Measurements from ENCODE around the gene PYM1. TPM values are rescaled to one million over a fixed set of nuclear protein-coding genes. Genes with fewer than 3 reads are reported as not detected.

Gene PYM1
- total and polyA plus RNA-seq, 2 of the 8 experiments (the other 6 are each of a cell fraction or from before 2014, with no cell fraction given) = 38.7 to 58.5 TPM

DNA sequence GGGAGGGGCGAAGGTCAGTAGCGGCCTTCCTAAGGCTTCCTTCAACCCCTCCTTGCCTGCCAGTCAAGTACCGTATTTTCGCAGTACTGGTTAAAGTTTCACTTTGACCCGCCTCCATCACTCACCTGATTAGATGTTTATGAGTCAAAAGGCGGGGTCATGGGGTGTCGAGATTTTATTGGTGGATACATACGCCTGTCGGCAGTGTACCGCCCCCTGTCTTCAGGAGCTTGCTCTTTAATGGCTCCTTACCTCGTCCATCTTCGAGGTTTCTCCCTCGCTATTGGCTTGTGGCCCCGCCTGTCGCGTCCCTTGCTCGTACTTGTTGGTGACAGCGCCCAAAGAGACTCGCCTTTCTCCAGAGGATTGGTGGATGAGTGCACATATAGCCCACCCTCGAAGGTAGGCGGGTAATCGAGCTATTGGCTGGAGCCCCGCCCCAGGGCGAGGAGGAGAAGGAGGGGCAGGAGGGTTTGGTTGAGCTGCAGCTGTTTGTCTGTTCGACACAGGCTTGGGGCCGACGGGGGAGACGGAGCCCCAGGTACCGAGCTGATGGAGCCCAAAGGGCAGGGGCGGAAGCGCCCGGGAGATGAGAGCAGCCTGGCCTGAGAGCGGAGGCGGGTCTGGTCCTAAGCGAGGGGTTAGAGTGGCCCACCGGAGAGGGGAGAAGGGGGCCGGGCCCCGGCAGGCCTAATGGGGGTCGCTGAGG, 46.1 kb upstream of the PYM1 start, which contains the start of gene RAB5B:
Gene RAB5B, plus strand, starts transcription at position 480 of the 709 bp plus-strand sequence. CDS start 12,883 bp downstream, outside the sequence.
- WGBS, 2 experiments (ENCODE audit: extremely low coverage in 1 of 2, insufficient coverage in 1 of 2, insufficient read length in 1 of 2, insufficient replicate concordance in 2 of 2, low coverage in 1 of 2, low lambda C conversion rate in 2 of 2, missing lambda C conversion rate in 1 of 2) = 2% methylated on average over 39 of the region's 39 CpGs; no CpG with 5 or more reads in 1 of the 2 experiments
- Histone ChIP-seq H3K79me1 (ENCODE audit: low read depth, low read length) (peaks cover 2% of the 10 kb centered on the region; the same call in 1 of the 2 replicates), H3K4me2 (ENCODE audit: insufficient read depth in 1 of 2, low read depth in 2 of 2, low read length in 2 of 2) (peak within 1 kb of the TSS; percentile 90 to 96), H3K23me2 (ENCODE audit: low read depth, low read length) (peaks cover 6% of the 10 kb centered on the region), H2BK12ac (ENCODE audit: low read depth, low read length) (peak within 1 kb of the TSS; percentile 63), H3K9ac (replicated peaks in 1 of 4; ENCODE audit: extremely low read depth in 1 of 4, low read depth in 3 of 4, low read length in 3 of 4) (peak within 1 kb of the TSS; percentile 64 to 75 (median 72)), H3K27me3 (replicated peaks in 1 of 4; ENCODE audit: control insufficient read depth in 3 of 4, extremely low read depth in 1 of 4, insufficient read depth in 3 of 4, low read length in 3 of 4) (no peaks in the 10 kb centered on the region), H3K79me2 (ENCODE audit: control insufficient read depth in 1 of 2, insufficient read depth in 2 of 2, low read length in 2 of 2) (peaks cover 0 to 33% of the 10 kb centered on the region in 2 experiments; a peak in 3 of 4 replicates), H3K4me3 (ENCODE audit: extremely low read depth in 1 of 4, insufficient read depth in 2 of 4, low read depth in 3 of 4, low read length in 4 of 4) (peak within 1 kb of the TSS; percentile 65 to 93 (median 88)), H2AFZ (ENCODE audit: low read length) (no peak within 1 kb of the TSS), H2BK120ac (replicated peaks; ENCODE audit: low read depth, low read length) (no peak within 1 kb of the TSS), H4K8ac (ENCODE audit: extremely low read depth, insufficient read depth, low read length) (peak within 1 kb of the TSS; percentile 36; the same call in 1 of the 2 replicates), H3K56ac (replicated peaks; ENCODE audit: insufficient read length, low read depth, low read length) (peak within 1 kb of the TSS; percentile 79), H3K14ac (ENCODE audit: insufficient read length) (no peak within 1 kb of the TSS), H2BK5ac (ENCODE audit: low read depth, low read length) (peak within 1 kb of the TSS; percentile 53; the same call in 1 of the 2 replicates), H3K4ac (replicated peaks; ENCODE audit: insufficient read length, low read depth, low read length) (peak within 1 kb of the TSS; percentile 97), H3K4me1 (replicated peaks in 1 of 4; ENCODE audit: control insufficient read depth in 3 of 4, insufficient read depth in 4 of 4, low read length in 3 of 4) (peaks cover 0 to 4% (median 1%) of the 10 kb centered on the region in 4 experiments; a peak in 4 of 7 replicates), H4K5ac (ENCODE audit: insufficient read length, low read depth, low read length) (peak within 1 kb of the TSS; percentile 63), H3K23ac (ENCODE audit: insufficient read length) (no peak within 1 kb of the TSS), H3K9me3 (ENCODE audit: insufficient read depth in 2 of 2, low read depth in 1 of 2, low read length in 1 of 2) (no peaks in the 10 kb centered on the region), H2BK15ac (ENCODE audit: low read length) (peak within 1 kb of the TSS; percentile 74; the same call in 1 of the 2 replicates), H4K91ac (replicated peaks; ENCODE audit: insufficient read length, low read length) (peak within 1 kb of the TSS; percentile 88), H4K20me1 (replicated peaks in 1 of 2; ENCODE audit: control insufficient read depth in 1 of 2, insufficient read depth in 2 of 2, low read length in 2 of 2) (peaks cover 0 to 3% of the 10 kb centered on the region in 2 experiments), H3K18ac (ENCODE audit: extremely low read depth, low read length) (peak within 1 kb of the TSS; percentile 62; the same call in 1 of the 2 replicates), H2AK5ac (ENCODE audit: low read depth, low read length) (peak within 1 kb of the TSS; percentile 79; the same call in 1 of the 2 replicates), H3K36me3 (ENCODE audit: control insufficient read depth in 2 of 4, insufficient read depth in 4 of 4, low read length in 3 of 4) (peaks cover 2 to 21% (median 13%) of the 10 kb centered on the region in 4 experiments; a peak in 5 of 8 replicates), H2BK20ac (ENCODE audit: low read length) (no peak within 1 kb of the TSS), H3K27ac (ENCODE audit: low read depth, low read length) (peak within 1 kb of the TSS; percentile 12; the same call in 1 of the 2 replicates)
- ChIA-PET CTCF (ENCODE audit: partially characterized antibody) (interaction anchor here (1.2 to 2.6 kb wide), 7 partner anchors 10 to 235 kb away, joined by 3 to 14 read pairs (median 6); partner anchors contain the start of genes ORMDL2 and SARNP), POLR2A (ENCODE audit: partially characterized antibody) (interaction anchor here (0.7 to 2.7 kb wide), 29 partner anchors 8 to 286 kb away, joined by 3 to 16 read pairs (median 4); partner anchors contain the start of genes DGKA, DNAJC14, ERBB3 and IKZF4)
- DNase-seq (ENCODE audit: low read depth in 1 of 2, low spot score in 2 of 2) = peak; percentile 94 to 100
- FAIRE-seq = peak; percentile 98
- TF ChIP-seq CTBP2 (IDR thresholded peaks at IDR 0.05; ENCODE audit: borderline replicate concordance, insufficient read depth, insufficient read length, low read length) (no peak), EGR1 (IDR thresholded peaks at IDR 0.05; ENCODE audit: borderline replicate concordance, low read depth, low read length) (no peak), TAF1 (IDR thresholded peaks at IDR 0.05; ENCODE audit: low read depth, low read length) (peak; percentile 98), TBP (IDR thresholded peaks at IDR 0.05; ENCODE audit: low read depth, low read length) (peak; percentile 94), SUZ12 (IDR thresholded peaks at IDR 0.05; ENCODE audit: low read length) (no peak), SIRT6 (IDR thresholded peaks at IDR 0.05; ENCODE audit: low read length) (no peak), KDM5A (IDR thresholded peaks at IDR 0.05; ENCODE audit: low read length) (no peak), TEAD4 (IDR thresholded peaks at IDR 0.05; ENCODE audit: low read depth, low read length) (no peak), RAD21 (IDR thresholded peaks at IDR 0.05 in 1 of 2, conservative IDR thresholded peaks at IDR 0.05 in 1 of 2; ENCODE audit: low read depth in 2 of 2, low read length in 2 of 2) (no peak), SAP30 (IDR thresholded peaks at IDR 0.05; ENCODE audit: insufficient read depth, insufficient replicate concordance, low read length) (peak; percentile 70)

Data from H1 (cell line).